HG02642 (cell line): ENCODE measurements around the gene KRTAP2-3.
"Not testable (repeated sequence)": the region's sequence is repeated elsewhere in the genome, so short reads cannot be mapped to it uniquely, and the experiment has no call there.

ENCODE experiments used
- ATAC-seq: cut with Tn5 transposase; IDR thresholded peaks from one replicate; pipeline ENCODE4 v1.9.1; 2021; ENCODE audit warnings: mild to moderate bottlenecking; ENCODE audit not compliant: unreplicated experiment, poor library complexity

The KRTAP2-3 gene

DNA sequence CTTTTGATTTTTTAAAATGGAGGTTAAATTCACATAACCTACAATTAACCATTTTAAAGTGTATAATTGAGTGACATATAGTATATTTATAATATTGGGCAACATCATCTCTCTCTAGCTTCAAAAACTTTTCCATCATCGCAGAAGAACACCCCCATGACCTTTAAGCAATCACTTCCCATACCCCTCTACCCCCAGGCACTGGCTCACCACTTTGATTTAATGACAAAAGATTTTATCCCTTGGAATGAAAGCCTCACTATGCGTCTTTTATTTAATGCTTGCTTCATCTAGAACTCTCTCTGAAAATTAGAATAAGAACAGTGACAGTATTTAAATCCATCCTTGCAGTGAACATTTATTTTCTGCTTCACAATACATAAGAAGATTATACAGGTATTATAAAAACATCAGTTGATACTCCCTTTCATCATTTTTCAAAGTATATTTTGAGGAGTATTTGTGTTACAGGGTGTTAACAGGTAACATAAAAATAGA, 22.0 kb downstream of the KRTAP2-3 start:
- no peak for ATAC-seq

DNA sequence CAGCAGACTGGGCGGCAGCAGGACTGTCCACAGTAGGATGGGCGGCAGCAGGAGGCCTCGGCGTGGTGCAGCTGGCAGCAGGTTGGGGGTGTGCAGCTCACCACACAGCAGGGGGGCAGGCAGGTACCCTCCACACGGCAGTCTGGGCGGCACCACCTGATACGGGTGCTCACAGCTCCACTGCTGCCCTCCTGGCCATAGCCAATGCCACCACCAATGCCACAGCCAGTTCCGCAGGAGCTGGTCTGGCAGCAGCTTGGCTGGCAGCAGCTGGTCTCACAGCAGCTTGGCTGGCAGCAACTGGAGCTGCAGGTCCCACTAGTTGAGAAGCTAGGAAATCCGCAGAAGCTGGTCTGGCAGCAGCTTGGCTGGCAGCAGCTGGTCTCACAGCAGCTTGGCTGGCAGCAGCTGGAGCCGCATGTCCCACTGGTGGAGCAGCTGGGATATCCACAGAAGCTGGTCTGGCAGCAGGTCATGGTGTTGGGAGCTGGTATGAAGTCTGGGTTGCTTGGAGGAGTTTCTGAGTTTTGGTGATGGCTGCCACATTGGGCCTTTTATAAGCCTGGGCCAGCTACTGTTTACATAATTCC, 25.5 kb downstream of the KRTAP2-3 start, which contains the start of gene KRTAP1-3:
Gene KRTAP1-3, minus strand, starts transcription at position 529 of the 590 bp plus-strand sequence. Its CDS starts 53 bp downstream, at position 476.
- ATAC-seq = not testable (repeated sequence)

DNA sequence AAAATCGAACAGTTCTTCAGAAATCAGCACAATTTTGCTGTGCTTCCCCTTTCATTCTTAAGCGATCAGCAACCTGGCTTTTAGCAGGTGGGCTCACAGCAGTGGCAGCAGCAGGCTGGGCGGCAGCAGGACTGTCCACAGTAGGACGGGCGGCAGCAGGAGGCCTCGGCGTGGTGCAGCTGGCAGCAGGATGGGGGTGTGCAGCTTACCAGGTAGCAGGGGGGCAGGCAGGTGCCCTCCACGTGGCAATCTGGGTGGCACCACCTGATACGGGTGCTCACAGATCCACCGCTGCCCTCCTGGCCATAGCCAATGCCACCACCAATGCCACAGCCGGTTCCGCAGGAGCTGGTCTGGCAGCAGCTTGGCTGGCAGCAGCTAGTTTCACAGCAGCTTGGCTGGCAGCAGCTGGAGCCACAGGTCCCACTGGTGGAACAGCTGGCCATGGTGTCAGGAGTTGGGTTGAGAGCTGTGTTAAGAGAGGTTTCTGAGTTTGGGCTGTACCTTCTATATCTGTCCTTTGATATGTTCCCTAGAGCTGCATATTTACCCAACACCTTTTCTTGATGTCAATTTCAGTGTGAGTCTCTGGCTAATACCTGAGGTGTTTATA, 30.2 kb downstream of the KRTAP2-3 start, which contains the start of gene KRTAP1-4:
Gene KRTAP1-4, minus strand, starts transcription at position 563 of the 613 bp plus-strand sequence. Its CDS starts 117 bp downstream, at position 446.
- no peak for ATAC-seq

DNA sequence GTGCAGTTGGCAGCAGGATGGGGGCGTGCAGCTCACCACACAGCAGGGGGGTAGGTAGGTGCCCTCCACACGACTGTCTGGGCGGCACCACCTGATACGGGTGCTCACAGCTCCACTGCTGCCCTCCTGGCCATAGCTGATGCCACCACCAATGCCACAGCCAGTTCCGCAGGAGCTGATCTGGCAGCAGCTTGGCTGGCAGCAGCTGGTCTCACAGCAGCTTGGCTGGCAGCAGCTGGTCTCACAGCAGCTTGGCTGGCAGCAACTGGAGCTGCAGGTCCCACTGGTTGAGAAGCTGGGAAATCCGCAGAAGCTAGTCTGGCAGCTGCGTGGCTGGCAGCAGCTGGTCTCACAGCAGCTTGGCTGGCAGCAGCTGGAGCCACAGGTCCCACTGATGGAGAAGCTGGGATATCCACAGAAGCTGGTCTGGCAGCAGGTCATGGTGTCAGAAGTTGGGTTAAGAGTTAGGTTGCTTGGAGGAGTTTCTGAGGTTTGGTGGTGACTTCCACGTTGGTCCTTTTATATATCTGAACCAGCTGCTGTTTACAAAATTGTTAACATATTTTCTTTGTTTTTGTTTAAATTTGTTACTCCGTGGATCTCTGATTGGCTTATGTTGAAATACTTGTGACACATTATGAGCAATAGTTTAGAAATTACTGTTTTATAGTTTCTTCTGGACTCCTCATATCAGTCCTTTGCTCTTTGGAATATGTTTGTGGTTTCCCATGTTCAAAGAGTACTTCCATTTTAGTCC, 33.0 kb downstream of the KRTAP2-3 start, which contains the start of gene KRTAP1-5:
Gene KRTAP1-5, minus strand, starts transcription at position 494 of the 757 bp plus-strand sequence. Its CDS starts 53 bp downstream, at position 441.
- no peak for ATAC-seq

DNA sequence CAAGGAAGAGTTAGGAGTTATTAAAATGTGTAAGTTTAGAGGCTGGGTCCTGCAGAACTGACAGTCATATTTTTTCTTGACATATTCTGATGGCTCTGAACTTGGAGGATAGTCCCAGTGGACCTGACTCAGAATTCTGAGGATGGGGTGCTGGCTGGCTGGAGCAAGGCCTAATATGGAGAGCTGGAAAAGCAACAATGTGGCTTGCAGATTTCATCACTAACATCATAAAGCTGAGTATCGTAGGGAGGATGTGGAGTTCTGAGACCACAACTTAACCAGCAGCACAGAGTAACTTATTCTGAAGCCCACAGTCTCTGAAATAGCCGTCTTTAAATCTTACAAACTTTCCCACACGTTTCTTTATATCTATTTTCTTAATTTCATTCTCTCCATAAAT, 35.2 kb downstream of the KRTAP2-3 start:
- ATAC-seq = no peak

DNA sequence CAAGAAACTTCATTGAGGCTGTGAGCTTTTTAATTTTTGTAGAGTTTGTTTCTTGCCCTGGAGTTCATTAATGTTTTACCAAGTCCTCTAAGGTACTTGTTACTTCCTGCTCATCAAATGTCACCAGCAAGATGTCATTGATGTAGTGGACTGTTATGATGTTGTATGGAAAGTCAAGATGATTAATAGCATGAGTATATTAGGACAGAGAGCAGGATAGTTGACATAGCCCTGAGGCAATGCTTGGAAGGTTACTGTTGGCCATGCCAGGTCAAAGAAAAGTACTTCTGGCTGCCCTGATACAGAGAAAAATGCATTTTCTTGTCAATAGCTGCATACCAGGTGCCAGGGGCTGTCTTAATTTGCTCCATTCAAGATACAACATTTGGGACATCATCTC, 39.6 kb downstream of the KRTAP2-3 start:
- ATAC-seq = no peak

DNA sequence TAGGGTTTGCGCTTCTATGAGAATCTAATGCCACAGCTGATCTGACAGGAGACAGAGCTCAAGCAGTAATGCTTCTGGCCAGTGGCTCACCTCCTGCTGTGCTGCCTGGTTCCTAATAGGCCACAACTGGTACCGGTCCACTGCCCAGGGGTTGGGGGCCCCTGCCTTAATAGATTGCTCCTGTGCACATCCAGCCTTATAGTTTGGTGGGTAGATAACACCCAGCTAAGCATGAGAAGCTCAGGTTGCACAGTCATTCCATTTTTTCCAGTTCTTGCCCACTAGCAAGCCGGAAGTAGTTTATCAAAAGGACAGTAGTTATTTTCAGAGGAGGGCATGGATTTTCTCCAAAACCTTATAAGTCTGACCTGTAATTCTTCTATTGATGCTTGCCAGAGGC, 40.5 kb downstream of the KRTAP2-3 start:
- ATAC-seq = no peak

DNA sequence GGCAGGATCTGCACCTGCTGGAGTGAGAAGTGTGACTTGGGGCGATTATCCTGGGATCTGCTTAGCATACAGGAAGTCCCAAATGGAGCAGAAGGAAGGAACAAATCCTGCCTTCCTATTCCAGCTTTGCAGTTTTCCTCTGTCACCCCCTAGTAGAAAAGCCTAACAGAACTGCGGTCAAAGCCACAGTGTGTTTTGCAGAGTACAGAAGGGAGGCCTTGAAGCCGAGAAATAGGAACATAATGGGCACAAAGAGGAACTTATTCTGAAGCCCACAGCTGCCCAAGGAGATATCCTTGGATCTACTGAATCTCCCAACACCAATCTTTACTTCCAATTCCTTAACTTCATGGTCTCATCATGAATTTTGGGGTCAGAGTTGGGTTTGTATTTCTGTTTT, 41.4 kb downstream of the KRTAP2-3 start:
- ATAC-seq = no peak

DNA sequence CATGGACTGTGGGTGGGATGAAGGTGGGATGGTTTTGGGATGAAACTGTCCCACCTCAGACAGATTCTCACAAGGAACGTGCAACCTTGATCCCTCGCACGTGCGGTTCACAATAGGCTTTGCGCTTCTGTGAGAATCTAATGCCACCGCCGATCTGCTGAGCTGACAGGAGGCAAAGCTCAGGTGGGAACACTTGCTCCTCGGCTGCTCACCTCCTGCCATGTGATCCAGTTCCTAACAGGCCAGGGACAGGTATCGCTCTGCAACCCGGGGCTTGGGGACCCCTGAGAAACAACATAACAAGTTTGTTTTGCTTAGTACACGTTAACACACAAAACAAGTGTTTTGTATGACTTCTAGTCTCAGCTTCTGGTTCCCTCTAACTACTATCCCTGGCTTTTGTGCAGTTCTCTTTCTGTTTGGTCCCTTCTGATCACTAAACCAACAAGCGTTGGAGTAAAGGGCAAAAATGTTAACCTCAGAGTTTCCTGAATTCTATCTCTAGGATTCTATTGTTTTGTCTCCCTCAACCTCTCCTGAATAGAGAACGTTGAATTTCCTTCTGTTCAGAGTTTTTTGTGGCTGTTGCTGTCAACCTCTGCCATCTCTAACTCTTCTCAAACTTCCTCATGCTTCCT, 43.2 kb downstream of the KRTAP2-3 start:
- no peak for ATAC-seq

DNA sequence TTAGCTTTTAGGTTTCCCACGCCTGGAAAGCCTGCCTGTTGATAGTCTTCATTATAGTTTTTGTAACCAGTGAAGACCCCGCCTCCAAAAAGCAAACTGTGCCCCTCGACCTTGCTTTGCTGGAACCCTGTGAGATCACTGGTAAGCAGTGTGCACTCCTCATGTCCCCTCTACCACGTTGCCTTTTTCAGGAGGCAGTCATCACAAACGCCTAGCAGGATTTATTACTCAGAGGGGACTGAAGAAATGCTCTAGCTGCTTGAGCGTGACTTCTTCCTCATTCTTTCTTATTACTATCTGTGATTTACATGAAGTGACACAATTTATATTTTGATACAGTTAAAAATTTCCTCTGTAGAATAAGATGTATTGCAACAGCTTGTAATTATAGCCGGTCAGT, 44.5 kb downstream of the KRTAP2-3 start:
- ATAC-seq = no peak

DNA sequence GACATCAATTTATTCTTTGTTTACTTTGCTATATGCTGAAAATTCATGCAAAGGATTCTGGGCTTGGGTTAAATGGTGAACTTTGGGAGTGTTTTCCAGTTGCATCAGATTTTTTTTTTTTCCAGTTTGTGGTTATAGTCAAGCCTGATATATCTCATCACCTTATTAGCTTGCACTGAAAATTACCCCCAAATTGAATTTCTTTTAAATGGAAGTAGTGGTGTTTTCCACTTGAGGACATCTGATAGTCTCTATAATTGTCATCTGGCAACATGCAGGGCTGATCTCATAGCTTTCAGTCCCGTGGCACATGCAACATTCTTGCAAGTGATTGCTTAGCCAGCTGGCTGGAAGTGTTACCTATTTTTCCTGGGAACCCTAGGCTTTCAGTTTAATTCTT, 46.3 kb downstream of the KRTAP2-3 start:
- ATAC-seq = no peak

DNA sequence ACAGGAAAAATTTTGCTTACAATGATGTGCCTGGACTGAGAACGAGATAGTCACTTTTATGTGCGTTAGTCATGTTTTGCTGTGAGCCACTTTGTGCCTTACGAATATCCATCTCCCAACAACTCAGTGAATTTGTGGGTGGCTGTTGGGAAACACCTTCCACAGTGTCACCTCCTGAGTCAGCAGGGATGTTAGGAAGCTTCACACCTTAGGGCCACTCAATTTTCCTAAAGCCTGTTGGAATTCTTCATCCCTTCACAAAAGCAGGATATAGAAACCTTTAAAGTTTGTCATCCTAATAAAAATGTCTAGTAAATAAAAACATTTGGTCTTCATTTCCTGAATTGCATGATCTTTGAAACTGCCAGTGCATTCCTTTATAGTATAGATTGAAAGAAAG, 46.7 kb downstream of the KRTAP2-3 start:
- no peak for ATAC-seq

DNA sequence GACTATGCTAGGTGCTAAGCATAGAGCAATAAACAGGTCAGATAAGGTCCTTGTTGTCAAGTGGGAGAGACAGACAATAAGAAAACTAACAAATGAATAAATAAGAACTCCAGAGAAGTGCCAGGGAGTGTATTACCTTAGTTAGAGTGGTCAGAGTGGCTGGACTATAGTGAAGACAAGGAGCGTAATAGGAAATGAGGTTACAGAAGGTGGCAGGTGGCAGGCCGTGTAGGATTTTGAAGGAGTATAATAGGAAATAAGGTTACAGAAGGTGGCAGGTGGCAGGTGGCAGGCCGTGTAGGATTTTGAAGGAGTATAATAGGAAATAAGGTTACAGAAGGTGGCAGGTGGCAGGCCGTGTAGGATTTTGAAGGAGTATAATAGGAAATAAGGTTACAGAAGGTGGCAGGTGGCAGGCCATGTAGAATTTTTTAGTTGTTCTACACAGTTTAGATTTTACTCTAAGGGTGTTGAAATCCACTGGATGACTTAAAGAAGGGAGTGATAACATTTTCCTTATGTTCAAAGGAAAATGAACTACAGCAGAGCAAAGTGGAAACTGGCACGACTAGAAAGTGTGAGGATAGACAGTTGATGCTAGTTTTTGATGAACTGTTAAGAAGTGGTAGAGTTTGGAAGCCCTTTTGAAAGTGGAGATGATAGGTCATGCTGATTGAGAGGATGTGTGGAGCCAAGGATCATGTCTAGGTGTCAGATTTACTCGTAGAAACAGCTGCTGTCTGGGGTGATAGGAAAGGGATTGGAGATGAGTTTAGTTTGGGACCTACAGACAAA, 47.4 kb downstream of the KRTAP2-3 start:
- no peak for ATAC-seq

DNA sequence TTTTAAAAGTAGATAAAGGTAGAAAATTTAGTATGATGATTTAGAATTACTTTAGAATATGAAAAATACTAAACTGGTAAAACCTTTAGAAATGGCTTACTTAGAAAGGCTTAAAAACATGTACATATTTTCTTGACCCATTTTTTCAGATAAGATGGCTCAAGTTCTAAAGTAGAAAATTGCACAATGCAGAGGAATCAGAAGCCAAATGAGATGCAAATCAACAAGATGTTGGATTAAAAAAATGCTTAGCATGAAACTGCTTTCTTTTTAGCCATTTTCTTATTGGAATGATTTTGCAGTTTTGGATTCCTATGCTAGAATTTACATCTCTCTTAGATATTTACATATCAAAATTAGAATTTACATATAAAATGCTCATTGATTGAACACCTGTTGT, 49.5 kb downstream of the KRTAP2-3 start:
- ATAC-seq = no peak

DNA sequence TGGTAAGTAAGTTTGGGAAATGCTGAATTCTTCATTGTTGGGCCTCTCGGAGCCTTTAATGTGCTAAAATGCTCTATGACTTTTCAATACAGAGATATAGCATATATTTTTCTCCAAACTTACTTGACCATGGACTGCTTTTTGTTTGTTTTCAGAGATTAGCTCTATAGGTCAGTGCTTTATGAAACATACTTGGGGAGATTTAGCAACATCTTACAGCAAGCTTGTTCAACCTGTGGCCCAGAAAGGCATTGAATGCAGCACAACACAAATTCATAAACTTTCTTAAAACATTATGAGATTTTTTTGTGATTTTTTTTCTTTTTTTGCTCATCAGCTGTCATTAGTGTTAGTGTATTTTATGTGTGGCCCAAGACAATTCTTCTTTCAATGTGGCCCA, 50.0 kb downstream of the KRTAP2-3 start:
- ATAC-seq = no peak

DNA sequence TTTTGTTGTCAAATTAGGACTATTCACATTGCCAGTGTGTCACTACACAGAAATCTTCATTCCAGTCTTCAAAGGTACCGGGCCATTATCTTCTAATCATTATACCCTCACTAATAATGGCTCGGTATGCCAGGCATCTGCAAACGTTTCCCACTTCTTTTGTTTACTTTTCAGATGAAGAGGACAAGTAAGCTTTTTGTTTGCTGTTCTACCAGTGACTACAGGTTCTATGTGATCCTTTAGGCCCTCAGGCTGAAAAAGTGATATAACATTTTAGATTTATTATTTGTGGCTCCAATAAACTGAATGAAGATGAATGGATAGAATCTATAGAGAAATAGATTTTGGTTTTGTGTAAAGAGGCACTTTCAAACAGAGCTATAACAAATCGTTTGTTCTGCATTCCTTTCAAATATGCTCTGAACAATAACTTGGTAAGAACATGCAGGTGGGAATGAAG, 50.6 kb downstream of the KRTAP2-3 start:
- no peak for ATAC-seq
